Measurements from ENCODE around the gene KRT78. TPM values are rescaled to one million over a fixed set of nuclear protein-coding genes. Genes with fewer than 3 reads are reported as not detected.
A peak's percentile ranks its signal among the peaks of the same experiment; 100 is the strongest.
"Not testable (repeated sequence)": the region's sequence is repeated elsewhere in the genome, so short reads cannot be mapped to it uniquely, and the experiment has no call there.

The KRT78 gene
- polyA plus RNA-seq, 10 donors: 0.25 to 1.9 (median 0.52) TPM; not detected in 7

DNA sequence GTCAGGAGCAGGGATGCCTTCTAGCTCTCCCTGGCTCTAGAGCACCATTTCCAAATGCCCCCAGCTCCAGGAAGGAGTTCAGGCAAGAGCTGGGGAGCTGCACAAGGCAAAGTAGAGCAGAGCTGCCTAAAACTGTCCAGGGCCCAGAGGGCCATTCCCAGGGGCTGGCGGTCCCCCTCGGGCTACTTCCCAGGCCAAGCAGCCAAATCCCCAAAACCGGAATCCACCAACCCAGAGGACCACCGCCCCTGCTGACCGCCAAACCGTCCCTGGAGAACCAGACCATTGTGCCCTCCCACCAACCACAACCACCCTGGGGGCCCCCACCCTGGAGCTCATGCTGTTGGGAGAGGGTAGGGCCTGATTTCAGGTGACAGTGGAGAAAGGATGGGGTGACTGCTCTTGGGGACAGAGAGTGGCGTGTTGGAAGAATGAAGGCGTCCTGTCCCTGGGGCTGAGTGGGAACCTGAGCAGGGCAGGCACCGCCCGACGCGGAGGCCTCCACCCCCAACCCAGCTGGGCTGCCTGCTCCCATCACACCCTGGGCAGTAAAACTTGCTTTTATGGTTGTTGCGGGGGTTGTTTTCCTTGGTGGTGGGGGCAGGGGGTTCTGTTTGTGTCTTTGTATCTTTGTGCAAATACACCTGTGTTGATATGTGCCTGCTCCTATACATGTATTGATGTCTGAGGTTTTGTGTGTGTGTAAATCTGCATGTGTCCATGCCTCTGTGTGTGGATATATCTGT is 24.0 kb upstream of the KRT78 start:
- DNase-seq: no peak

GRCh38 chr12:52871291-52872039 is 22.7 kb upstream of the KRT78 start:
- DNase-seq: peak in 2 of 3 donors; percentile 53 to 74

DNA sequence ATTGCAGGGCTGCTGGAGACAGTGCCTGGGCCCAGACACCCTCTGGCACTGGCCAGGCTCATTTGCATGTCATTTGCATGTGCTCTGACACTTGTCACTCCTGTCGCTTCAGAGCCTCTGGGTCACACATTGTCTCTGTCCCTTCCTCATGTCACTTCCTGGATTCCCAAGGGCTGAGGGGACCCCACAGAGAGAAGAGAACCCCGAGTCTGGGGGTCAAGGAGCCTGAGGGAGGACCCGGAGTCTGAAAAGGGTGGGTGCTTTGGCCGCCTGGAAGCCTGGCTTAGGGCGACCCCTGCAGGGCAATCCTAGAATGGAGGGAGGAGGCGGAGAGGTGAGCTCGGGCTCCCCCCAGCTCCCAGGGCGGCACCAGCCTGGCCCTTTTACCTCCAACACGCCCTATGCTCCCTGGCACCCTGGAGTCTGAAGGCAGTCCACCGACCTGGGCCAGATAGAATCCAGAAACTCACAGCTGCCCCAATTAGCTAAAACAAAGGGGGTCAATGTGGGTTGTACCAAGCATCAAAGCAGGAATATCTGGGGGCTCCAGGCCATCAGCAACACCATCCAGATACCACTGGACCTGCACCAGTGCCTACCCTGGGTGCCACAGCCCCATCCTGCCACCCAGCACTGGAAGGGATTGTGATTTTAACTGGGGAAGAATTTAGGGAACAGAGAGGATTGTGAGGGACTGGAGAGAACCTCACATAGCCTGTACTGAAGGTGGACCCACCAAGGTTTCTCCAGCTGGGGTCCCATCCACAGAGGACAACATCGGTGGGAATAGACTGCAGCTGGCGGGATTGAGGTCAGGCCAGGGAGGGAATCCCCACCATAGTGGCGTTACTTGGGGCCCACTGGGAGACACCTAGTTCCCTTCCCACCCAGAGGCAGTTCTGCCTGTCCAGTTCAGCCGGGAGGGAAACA is 21.8 kb upstream of the KRT78 start:
- DNase-seq: peak in 2 of 3 donors; percentile 30 to 53

DNA sequence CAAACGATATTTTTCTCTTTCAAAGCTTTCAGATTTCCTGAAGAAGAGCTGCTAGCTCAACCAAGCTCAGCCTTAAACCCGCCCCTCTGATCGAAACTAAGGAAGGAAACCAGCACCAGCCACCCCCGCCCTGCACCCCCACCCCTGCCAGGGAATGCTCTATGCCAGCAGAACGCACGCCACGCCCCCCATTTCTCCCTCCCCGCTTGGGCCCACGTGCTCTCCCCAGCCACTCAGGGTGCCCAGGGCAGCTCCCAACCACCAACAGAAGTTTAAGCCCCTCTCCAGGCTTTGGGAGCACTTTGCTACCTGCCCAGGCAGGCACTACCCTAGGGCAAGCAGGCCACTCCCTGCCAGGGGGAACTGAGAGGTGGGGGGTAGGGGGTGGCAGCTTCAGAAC is 18.8 kb upstream of the KRT78 start:
- DNase-seq: peak in 1 of 3 donors; percentile 38

- no peak for DNase-seq
Observed at GRCh38 chr12:52867152-52867551, 18.4 kb upstream of the KRT78 start.

GRCh38 chr12:52865090-52865944 is 16.5 kb upstream of the KRT78 start:
- peak; percentile 47 to 81 (median 69) for DNase-seq

GRCh38 chr12:52862023-52862422 is 13.2 kb upstream of the KRT78 start:
- no peak for DNase-seq

- DNase-seq: no peak
Observed at GRCh38 chr12:52861511-52861910, 12.7 kb upstream of the KRT78 start.

DNA sequence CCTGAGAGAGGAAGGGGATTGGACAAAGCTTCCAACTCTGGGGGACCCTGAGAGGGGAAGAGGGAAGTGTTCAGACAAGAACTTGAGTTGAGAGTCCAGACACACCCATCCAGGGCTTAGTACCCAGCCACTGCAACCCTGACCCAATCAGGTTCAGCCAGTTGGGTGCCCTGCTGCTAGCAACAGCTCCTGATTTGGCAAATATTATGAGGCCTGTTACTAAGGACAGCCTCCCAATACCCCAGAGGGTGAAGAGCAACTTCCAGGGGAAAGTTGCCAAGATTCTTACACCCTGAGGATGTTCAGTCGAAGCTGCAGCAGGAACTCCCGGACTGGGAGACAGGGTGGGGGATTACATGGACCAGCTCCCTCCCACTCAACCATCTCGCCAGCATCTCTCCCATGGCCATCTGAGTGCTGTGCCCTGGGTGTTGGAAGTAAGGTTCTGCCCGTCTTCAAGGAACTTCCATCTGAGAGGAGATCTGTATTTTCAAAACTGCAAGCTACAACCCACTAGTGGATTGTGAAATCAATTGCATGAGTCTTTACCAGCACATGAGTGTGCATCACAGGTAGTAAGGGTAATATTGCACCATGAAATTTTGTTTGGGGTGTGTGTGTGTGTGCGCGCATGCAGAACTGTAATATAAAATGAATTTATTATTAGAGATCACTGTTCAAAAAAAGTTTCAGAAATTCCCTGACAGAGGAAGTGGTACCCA is 11.5 kb upstream of the KRT78 start:
- no peak for DNase-seq

DNA sequence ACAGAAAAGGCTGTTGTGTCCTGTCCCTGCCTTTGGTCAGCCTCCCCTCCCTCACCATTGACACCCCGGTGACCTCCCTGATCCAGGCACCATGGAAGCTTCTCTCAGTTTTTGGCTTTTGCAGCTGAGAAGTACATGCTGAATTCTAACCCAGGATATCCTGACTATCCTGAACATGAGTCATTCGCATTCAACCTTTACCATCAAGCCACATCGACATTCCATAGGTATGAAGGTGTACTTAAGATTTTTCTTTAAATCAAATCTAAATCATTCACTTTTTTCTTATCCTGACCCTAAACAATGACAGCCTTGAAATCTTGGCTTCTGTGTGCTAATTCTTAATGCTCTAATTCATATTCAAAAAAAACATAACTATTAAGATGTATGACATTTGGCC is 8.7 kb upstream of the KRT78 start:
- DNase-seq: no peak

GRCh38 chr12:52856787-52857186 is 8.0 kb upstream of the KRT78 start:
- DNase-seq: no peak

DNA sequence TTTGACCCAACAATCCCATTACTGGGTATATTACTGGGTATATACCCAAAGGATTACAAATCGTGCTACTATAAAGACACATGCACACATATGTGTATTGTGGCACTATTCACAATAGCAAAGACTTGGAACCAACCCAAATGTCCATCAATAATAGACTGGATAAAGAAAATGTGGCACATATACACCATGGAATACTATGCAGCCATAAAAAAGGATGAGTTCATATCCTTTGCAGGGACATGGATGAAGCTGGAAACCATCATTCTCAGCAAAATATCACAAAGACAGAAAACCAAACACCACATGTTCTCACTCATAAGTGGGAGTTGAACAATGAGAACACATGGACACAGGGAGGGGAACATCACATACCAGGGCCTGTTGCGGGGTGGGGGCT is 7.3 kb upstream of the KRT78 start:
- DNase-seq: not testable (repeated sequence)

- DNase-seq: no peak
Observed at GRCh38 chr12:52851787-52852186, 3.0 kb upstream of the KRT78 start.

DNA sequence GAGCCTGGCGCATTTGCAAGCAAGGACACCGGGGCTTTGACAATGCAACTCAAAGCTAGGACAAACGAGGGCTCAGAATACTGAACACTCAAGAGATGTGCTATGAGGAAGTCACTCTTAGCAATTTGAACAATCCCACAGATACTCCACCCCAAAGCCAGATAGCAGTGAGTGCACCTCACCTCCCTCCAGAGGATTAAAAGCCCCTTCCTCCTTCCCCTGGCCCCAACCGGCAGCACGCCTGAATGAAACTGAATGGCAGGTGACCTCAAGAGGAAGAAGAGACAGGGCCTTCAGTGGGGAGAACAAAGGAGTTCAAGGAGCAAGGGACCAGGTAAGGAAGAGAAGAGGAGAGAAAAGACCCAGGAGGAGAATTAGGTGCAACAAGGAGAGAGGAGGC is 1.9 kb upstream of the KRT78 start:
- DNase-seq: no peak

GRCh38 chr12:52849511-52849910 is 717 bp upstream of the KRT78 start:
- no peak for DNase-seq

DNA sequence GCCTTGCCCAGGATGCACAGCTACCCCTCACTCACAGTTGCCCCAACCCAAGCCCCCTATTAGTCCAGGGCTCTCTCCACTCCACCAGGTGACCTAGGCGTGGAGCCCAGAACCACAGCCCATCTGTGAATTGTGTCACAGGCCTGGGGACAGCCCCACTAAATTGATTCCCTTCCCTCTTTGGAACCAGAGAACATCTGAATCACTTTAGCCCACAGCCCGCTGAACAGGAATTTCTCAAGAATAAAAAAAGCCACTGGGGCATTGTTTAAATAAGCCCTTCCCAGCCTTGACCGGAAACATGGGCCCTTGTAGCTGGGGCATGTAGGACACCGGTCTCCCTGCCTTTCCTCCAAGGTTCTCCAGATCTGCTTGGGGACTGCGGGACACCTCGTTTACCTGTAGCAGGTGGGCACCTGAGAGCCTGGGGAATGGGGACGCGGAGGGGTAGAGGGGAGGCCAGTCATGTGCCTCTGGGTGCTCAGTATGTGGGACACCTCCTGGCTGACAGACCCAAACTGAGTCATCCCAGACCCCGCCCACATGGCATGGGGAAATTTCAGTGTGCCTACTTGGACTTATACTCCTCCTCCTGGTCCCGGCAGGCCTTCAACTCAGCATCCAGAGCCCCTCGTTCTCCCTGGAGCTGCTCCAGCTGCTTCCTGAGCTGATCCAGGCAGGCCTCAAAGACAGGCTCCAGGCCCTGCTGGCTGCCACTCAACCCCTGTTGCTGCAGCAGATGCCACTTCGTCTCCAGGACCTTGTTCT is 1.3 kb downstream of the KRT78 start:
- no peak for DNase-seq

- no peak for DNase-seq
Observed at GRCh38 chr12:52846356-52846970, 2.3 kb downstream of the KRT78 start.

- no peak for DNase-seq
Observed at GRCh38 chr12:52845946-52846345, 2.8 kb downstream of the KRT78 start.

DNA sequence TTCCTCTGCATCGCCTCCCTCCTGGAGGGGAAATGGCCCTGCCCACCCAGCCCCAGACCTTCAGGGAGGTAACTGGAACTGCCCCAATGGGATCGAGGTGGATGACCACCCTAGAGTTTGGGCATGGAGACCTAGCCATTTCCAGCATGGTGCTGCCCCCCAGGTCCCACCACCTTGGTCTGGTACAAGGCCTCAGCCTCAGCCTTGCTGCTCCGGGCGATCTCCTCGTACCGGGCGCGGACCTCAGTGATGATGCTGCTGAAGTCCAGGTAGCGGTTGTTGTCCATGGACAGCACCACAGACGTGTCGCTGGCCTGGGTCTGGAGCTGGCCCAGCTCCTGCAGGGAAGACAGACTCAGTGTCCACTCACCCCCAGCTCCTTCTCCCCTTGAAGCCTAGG is 4.4 kb downstream of the KRT78 start:
- no peak for DNase-seq
